Measurements from ENCODE around the gene SEC31A. TPM values are rescaled to one million over a fixed set of nuclear protein-coding genes. Genes with fewer than 3 reads are reported as not detected.

Gene SEC31A
- total and polyA plus RNA-seq, 2 donors (not counting 1 experiment from before 2014, with no cell fraction given): 52.7 to 134 TPM

DNA sequence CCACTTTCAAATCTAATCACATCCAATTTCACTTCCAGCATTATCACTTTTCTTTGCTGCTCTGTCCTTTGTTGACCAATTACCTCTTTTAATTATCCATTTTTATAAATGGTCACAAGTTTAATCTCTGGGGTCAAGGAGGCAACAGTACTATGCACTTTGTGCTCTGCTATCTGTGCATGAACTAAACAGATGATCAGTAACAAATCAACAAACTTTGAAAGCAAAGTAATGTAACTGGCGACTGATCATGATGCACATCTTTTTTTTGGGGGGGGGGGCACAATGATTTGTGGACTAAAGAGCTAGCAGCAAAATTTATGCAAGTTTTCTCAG lies 1.5 kb upstream of the SEC31A start:
- H3K36me3 ChIP-seq (replicated peaks in 1 of 2; ENCODE audit: control extremely low read depth in 1 of 2, control insufficient read depth in 1 of 2, extremely low read depth in 1 of 2, insufficient read depth in 2 of 2, low read length in 1 of 2): peaks cover 10 to 25% of the 10 kb centered on the region in 2 experiments
- no peaks in the 10 kb centered on the region for H3K9me3 Mint-ChIP-seq (ENCODE audit: insufficient read depth)
- 100% methylated on average over 1 of the region's 1 CpG for WGBS (ENCODE audit: insufficient coverage)
- peaks cover 34% of the 10 kb centered on the region for H3K4me1 Mint-ChIP-seq
- DNase-seq (no peak), ATAC-seq (ENCODE audit: low read depth) (no peak)
- no peak overlapping the region for H3K9ac ChIP-seq (ENCODE audit: low read length)
- H3K27me3 Mint-ChIP-seq: no peaks in the 10 kb centered on the region
- intact Hi-C loops (cut with micrococcal nuclease): loop anchor here (10.0 kb wide), 1 partner anchor 592 kb away; the partner anchor contains the start of gene ABRAXAS1
- TF ChIP-seq, protein P1, sequence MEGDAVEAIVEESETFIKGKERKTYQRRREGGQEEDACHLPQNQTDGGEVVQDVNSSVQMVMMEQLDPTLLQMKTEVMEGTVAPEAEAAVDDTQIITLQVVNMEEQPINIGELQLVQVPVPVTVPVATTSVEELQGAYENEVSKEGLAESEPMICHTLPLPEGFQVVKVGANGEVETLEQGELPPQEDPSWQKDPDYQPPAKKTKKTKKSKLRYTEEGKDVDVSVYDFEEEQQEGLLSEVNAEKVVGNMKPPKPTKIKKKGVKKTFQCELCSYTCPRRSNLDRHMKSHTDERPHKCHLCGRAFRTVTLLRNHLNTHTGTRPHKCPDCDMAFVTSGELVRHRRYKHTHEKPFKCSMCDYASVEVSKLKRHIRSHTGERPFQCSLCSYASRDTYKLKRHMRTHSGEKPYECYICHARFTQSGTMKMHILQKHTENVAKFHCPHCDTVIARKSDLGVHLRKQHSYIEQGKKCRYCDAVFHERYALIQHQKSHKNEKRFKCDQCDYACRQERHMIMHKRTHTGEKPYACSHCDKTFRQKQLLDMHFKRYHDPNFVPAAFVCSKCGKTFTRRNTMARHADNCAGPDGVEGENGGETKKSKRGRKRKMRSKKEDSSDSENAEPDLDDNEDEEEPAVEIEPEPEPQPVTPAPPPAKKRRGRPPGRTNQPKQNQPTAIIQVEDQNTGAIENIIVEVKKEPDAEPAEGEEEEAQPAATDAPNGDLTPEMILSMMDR (IDR thresholded peaks at IDR 0.05): no peak
- TF ChIP-seq EZH2 (IDR thresholded peaks at IDR 0.05; ENCODE audit: borderline replicate concordance, insufficient read depth, low read depth, low read length, poor library complexity, severe bottlenecking): no peak
- H3K4me1 ChIP-seq (ENCODE audit: control insufficient read depth in 2 of 2, insufficient read depth in 2 of 2, low read length in 2 of 2): peaks cover 17 to 18% of the 10 kb centered on the region in 2 donors
- H3K4me3 ChIP-seq (ENCODE audit: control extremely low read depth in 1 of 5, extremely low read depth in 1 of 5, insufficient read depth in 1 of 5, low read depth in 2 of 5, low read length in 4 of 5): no peak overlapping the region
- peaks cover 9% of the 10 kb centered on the region for H4K20me1 ChIP-seq (ENCODE audit: control insufficient read depth, insufficient read depth, low read length, poor library complexity, severe bottlenecking)
- no peak overlapping the region for H3K4me2 ChIP-seq (replicated peaks; ENCODE audit: low read depth, low read length, poor library complexity, severe bottlenecking)
- ChIA-PET CTCF (interaction anchor here (0.9 to 1.0 kb wide), 2 partner anchors 8 to 455 kb away, joined by 3 to 4 read pairs; partner anchors contain the start of gene THAP9), POLR2A (no interaction called here)
- peak overlapping the region; percentile 26 for H3K27ac Mint-ChIP-seq
- H3K27me3 ChIP-seq (replicated peaks in 1 of 4; ENCODE audit: control extremely low read depth in 1 of 4, control insufficient read depth in 3 of 4, insufficient read depth in 4 of 4, low read length in 3 of 4): no peaks in the 10 kb centered on the region
- no peaks in the 10 kb centered on the region for H3K9me3 ChIP-seq (ENCODE audit: control extremely low read depth in 1 of 3, control insufficient read depth in 2 of 3, insufficient read depth in 1 of 3, low read length in 2 of 3)
- no peak overlapping the region for H3K27ac ChIP-seq (ENCODE audit: low read length in 2 of 2)
- no peak overlapping the region for H2AFZ ChIP-seq (ENCODE audit: insufficient read depth, low read depth, low read length, poor library complexity, severe bottlenecking)
- peak overlapping the region; percentile 92 for H3K4me3 Mint-ChIP-seq
- H3K79me2 ChIP-seq (ENCODE audit: control insufficient read depth, insufficient read depth, low read length): peaks cover 46% of the 10 kb centered on the region

GRCh38 chr4:82891707-82892466 lies 934 bp upstream of the SEC31A start:
- peak overlapping the region; percentile 82 for H2AFZ ChIP-seq (ENCODE audit: insufficient read depth, low read depth, low read length, poor library complexity, severe bottlenecking)
- peaks cover 46% of the 10 kb centered on the region for H3K79me2 ChIP-seq (ENCODE audit: control insufficient read depth, insufficient read depth, low read length)
- intact Hi-C loops (cut with micrococcal nuclease): loop anchor here (1.0 to 10.0 kb wide), 6 partner anchors 8 to 593 kb away; partner anchors contain the start of genes ABRAXAS1, ENOPH1, HELQ and HNRNPDL
- peaks cover 34% of the 10 kb centered on the region for H3K4me1 Mint-ChIP-seq
- peak overlapping the region; percentile 79 for H3K9ac ChIP-seq (ENCODE audit: low read length)
- peak overlapping the region; percentile 76 to 90 (median 82) for H3K4me3 ChIP-seq (ENCODE audit: control extremely low read depth in 1 of 5, extremely low read depth in 1 of 5, insufficient read depth in 1 of 5, low read depth in 2 of 5, low read length in 4 of 5)
- H3K27ac Mint-ChIP-seq: peak overlapping the region; percentile 97
- no peaks in the 10 kb centered on the region for H3K9me3 Mint-ChIP-seq (ENCODE audit: insufficient read depth)
- POLR2A ChIA-PET: interaction anchor here (1.5 kb wide), 1 partner anchor 9 kb away, joined by 5 read pairs; the partner anchor contains the start of gene THAP9
- TF ChIP-seq, protein P1 (IDR thresholded peaks at IDR 0.05): no peak
- no peak for TF ChIP-seq EZH2 (IDR thresholded peaks at IDR 0.05; ENCODE audit: borderline replicate concordance, insufficient read depth, low read depth, low read length, poor library complexity, severe bottlenecking)
- no CpG with 5 or more reads among the region's 7 CpGs for WGBS (ENCODE audit: insufficient coverage)
- H3K4me3 Mint-ChIP-seq: peak overlapping the region; percentile 92
- peaks cover 17 to 18% of the 10 kb centered on the region in 2 donors for H3K4me1 ChIP-seq (ENCODE audit: control insufficient read depth in 2 of 2, insufficient read depth in 2 of 2, low read length in 2 of 2)
- peak overlapping the region; percentile 87 to 93 for H3K27ac ChIP-seq (ENCODE audit: low read length in 2 of 2)
- H3K9me3 ChIP-seq (ENCODE audit: control extremely low read depth in 1 of 3, control insufficient read depth in 2 of 3, insufficient read depth in 1 of 3, low read length in 2 of 3): no peaks in the 10 kb centered on the region
- H3K36me3 ChIP-seq (replicated peaks in 1 of 2; ENCODE audit: control extremely low read depth in 1 of 2, control insufficient read depth in 1 of 2, extremely low read depth in 1 of 2, insufficient read depth in 2 of 2, low read length in 1 of 2): peaks cover 12 to 19% of the 10 kb centered on the region in 2 experiments
- H3K27me3 ChIP-seq (replicated peaks in 1 of 4; ENCODE audit: control extremely low read depth in 1 of 4, control insufficient read depth in 3 of 4, insufficient read depth in 4 of 4, low read length in 3 of 4): no peaks in the 10 kb centered on the region
- CTCF ChIA-PET: interaction anchor here (0.9 to 1.0 kb wide), 2 partner anchors 8 to 454 kb away, joined by 3 to 4 read pairs; partner anchors contain the start of gene THAP9
- peaks cover 13% of the 10 kb centered on the region for H4K20me1 ChIP-seq (ENCODE audit: control insufficient read depth, insufficient read depth, low read length, poor library complexity, severe bottlenecking)
- no peaks in the 10 kb centered on the region for H3K27me3 Mint-ChIP-seq
- ATAC-seq (ENCODE audit: low read depth) (no peak), DNase-seq (no peak)
- H3K4me2 ChIP-seq (replicated peaks; ENCODE audit: low read depth, low read length, poor library complexity, severe bottlenecking): peak overlapping the region; percentile 80

All from B cell (primary cell).